ENCODE results near the gene OR1K1. TPM values are rescaled to one million over a fixed set of nuclear protein-coding genes. Genes with fewer than 3 reads are reported as not detected.

The OR1K1 gene
- polyA plus RNA-seq, 2 donors: not detected

- Histone ChIP-seq H3K36me3 (ENCODE audit: control insufficient read depth in 2 of 2, insufficient read depth in 2 of 2, low read length in 1 of 2) (no peaks in the 10 kb centered on the region), H3K9me3 (ENCODE audit: control insufficient read depth in 2 of 2, insufficient read depth in 1 of 2, low read depth in 1 of 2, low read length in 1 of 2) (no peaks in the 10 kb centered on the region), H3K27me3 (ENCODE audit: control insufficient read depth in 1 of 2, insufficient read depth in 2 of 2, low read length in 2 of 2) (no peaks in the 10 kb centered on the region), H3K4me1 (ENCODE audit: control insufficient read depth in 2 of 2, insufficient read depth in 2 of 2, low read length in 1 of 2) (no peaks in the 10 kb centered on the region), H3K27ac (ENCODE audit: low read depth in 2 of 2, low read length in 1 of 2) (no peak overlapping the region), H3K4me3 (ENCODE audit: low read depth in 1 of 2, low read length in 2 of 2) (no peak overlapping the region)
- 84 to 91% methylated on average over 3 of the region's 3 CpGs for WGBS, 2 donors
Measured at GRCh38 chr9:122845116-122845515, 45.2 kb downstream of the OR1K1 start.

GRCh38 chr9:122846371-122846940, 46.5 kb downstream of the OR1K1 start:
- no peaks in the 10 kb centered on the region for H3K36me3 ChIP-seq (ENCODE audit: control insufficient read depth in 2 of 2, insufficient read depth in 2 of 2, low read length in 1 of 2)
- WGBS, 2 donors: 82 to 88% methylated on average over 5 of the region's 5 CpGs

GRCh38 chr9:122848256-122848943, 48.5 kb downstream of the OR1K1 start:
- no peaks in the 10 kb centered on the region for H3K27me3 ChIP-seq (ENCODE audit: control insufficient read depth in 1 of 2, insufficient read depth in 2 of 2, low read length in 2 of 2)
- whole genome bisulfite sequencing, 2 donors: 81 to 82% methylated on average over 2 of the region's 2 CpGs
- no peaks in the 10 kb centered on the region for H3K4me1 ChIP-seq (ENCODE audit: control insufficient read depth in 2 of 2, insufficient read depth in 2 of 2, low read length in 1 of 2)
- no peak overlapping the region for H3K27ac ChIP-seq (ENCODE audit: low read depth in 2 of 2, low read length in 1 of 2)
- no peak overlapping the region for H3K4me3 ChIP-seq (ENCODE audit: low read depth in 1 of 2, low read length in 2 of 2)
- no peaks in the 10 kb centered on the region for H3K36me3 ChIP-seq (ENCODE audit: control insufficient read depth in 2 of 2, insufficient read depth in 2 of 2, low read length in 1 of 2)
- no peaks in the 10 kb centered on the region for H3K9me3 ChIP-seq (ENCODE audit: control insufficient read depth in 2 of 2, insufficient read depth in 1 of 2, low read depth in 1 of 2, low read length in 1 of 2)

More at GRCh38 chr9:122846371-122846940, 46.5 kb downstream of the OR1K1 start:
- Histone ChIP-seq H3K27me3 (ENCODE audit: control insufficient read depth in 1 of 2, insufficient read depth in 2 of 2, low read length in 2 of 2) (no peaks in the 10 kb centered on the region), H3K4me3 (ENCODE audit: low read depth in 1 of 2, low read length in 2 of 2) (no peak overlapping the region), H3K27ac (ENCODE audit: low read depth in 2 of 2, low read length in 1 of 2) (no peak overlapping the region), H3K4me1 (ENCODE audit: control insufficient read depth in 2 of 2, insufficient read depth in 2 of 2, low read length in 1 of 2) (no peaks in the 10 kb centered on the region), H3K9me3 (ENCODE audit: control insufficient read depth in 2 of 2, insufficient read depth in 1 of 2, low read depth in 1 of 2, low read length in 1 of 2) (no peaks in the 10 kb centered on the region)

Other genes with a start within 250 kb of the OR1K1 start
- gene OR1N2, start 247.0 kb upstream of the OR1K1 start, polyA plus RNA-seq: not detected
- under 1 TPM in 1 of 2 donors, not detected in 1; 0.01 TPM for gene OR1L8, start 216.7 kb upstream of the OR1K1 start, polyA plus RNA-seq
- not detected for gene OR1Q1, start 185.4 kb upstream of the OR1K1 start, polyA plus RNA-seq
- gene OR1B1, start 142.5 kb upstream of the OR1K1 start, polyA plus RNA-seq: not detected
- gene OR1L1, start 138.4 kb upstream of the OR1K1 start, polyA plus RNA-seq: not detected
- not detected for gene OR1L3, start 125.0 kb upstream of the OR1K1 start, polyA plus RNA-seq
- gene OR1L4, start 76.1 kb upstream of the OR1K1 start, polyA plus RNA-seq: not detected
- gene OR1L6, start 57.8 kb upstream of the OR1K1 start, polyA plus RNA-seq: not detected
- not detected for gene OR5C1, start 11.2 kb upstream of the OR1K1 start, polyA plus RNA-seq
- 1 to 10 TPM; 6.7 to 7.3 TPM for gene PDCL, start 28.5 kb downstream of the OR1K1 start, polyA plus RNA-seq
- 1 to 10 TPM; 8.5 to 9.2 TPM for gene RC3H2, start 105.2 kb downstream of the OR1K1 start, polyA plus RNA-seq
- 1 to 10 TPM; 1.7 to 3.1 TPM for gene ZBTB6, start 113.2 kb downstream of the OR1K1 start, polyA plus RNA-seq
- gene ZBTB26, start 131.4 kb downstream of the OR1K1 start, polyA plus RNA-seq: 1 to 10 TPM; 2.0 to 2.1 TPM
- 10 to 100 TPM; 12.0 to 16.4 TPM for gene RABGAP1, start 140.9 kb downstream of the OR1K1 start, polyA plus RNA-seq
- gene GPR21, start 233.5 kb downstream of the OR1K1 start, polyA plus RNA-seq: under 1 TPM; 0.12 to 0.20 TPM